K562 (cell line): ENCODE results near the gene SFI1. TPM values are rescaled to one million over a fixed set of nuclear protein-coding genes. Genes with fewer than 3 reads are reported as not detected.

Experiments
- CREB3 ChIP-seq: fragments of 450-650 bp; conservative IDR thresholded peaks from 2 replicates; pipeline ENCODE4 v1.6.1; 2016; ENCODE audit warnings: missing genetic modification characterization, low read depth, mild to moderate bottlenecking, missing compliant biosample characterization, moderate library complexity
- ESRRA ChIP-seq: fragments of 450-650 bp; IDR thresholded peaks from 2 replicates; pipeline ENCODE4 v1.6.1; 2014; ENCODE audit warnings: low read depth, mild to moderate bottlenecking, moderate library complexity, borderline replicate concordance
- OTX1 ChIP-seq: fragments of 450-650 bp; formaldehyde crosslinking; IDR thresholded peaks from 2 replicates; pipeline ENCODE4 v1.4.0; 2022; ENCODE audit warnings: mild to moderate bottlenecking
- PTRF ChIP-seq: fragments of 450-650 bp; IDR thresholded peaks from 2 replicates; pipeline ENCODE4 v1.6.1; 2016; ENCODE audit warnings: mild to moderate bottlenecking, missing genetic modification characterization, missing compliant biosample characterization
- SRSF9 ChIP-seq: fragments of 200-400 bp; formaldehyde crosslinking; IDR thresholded peaks from 2 replicates; pipeline ENCODE4 v1.6.1; 2017; ENCODE audit warnings: low read depth, low read length, borderline replicate concordance
- polyA plus RNA-seq, 8 experiments: library from polyadenylated mRNA; depleted of rRNA in 4 of 8; stranded (reverse) in 5 of 8; unstranded in 3 of 8; fragments of >200 nt; fragmentation: Nextera tagmentation in 2 of 8; fragmentation: Illumina TruSeq in 1 of 8; extraction: Ambion mirVana in 2 of 8; extraction: Trizol in 1 of 8; gene quantifications; 2 replicates each; pipeline versions ENCODE4 v1.2.1 to v1.2.3, GENCODE V29; 2011 to 2014; ENCODE audit warnings: inconsistent platforms in 1 of 8, missing spikeins in 1 of 8
- total RNA-seq, 7 experiments: library from RNA; depleted of rRNA in 6 of 7; stranded (reverse); fragments of >200 nt in 6 of 7; fragmentation: Illumina TruSeq in 2 of 7; extraction: Trizol in 2 of 7; gene quantifications; 2 replicates each; pipeline versions ENCODE4 v1.2.1 to v1.2.3, GENCODE V29; 2011 to 2021; ENCODE audit warnings: low replicate concordance in 1 of 7
- TF ChIP-seq, protein P1 (sequence below): fragments of 450-650 bp; IDR thresholded peaks from 2 replicates; pipeline ENCODE4 v1.6.1; 2016; ENCODE audit warnings: mild to moderate bottlenecking, moderate library complexity
- TF ChIP-seq, protein P2 (sequence below): fragments of 250-450 bp; sonication (Bioruptor Pico); IDR thresholded peaks from 2 replicates; pipeline ENCODE4 v1.4.0; 2020; ENCODE audit warnings: mild to moderate bottlenecking, moderate library complexity

Gene SFI1
- total and polyA plus RNA-seq, 9 of the 15 experiments (the other 6 are each of a cell fraction or from before 2014, with no cell fraction given): 3.0 to 25.6 (median 14.1) TPM

DNA sequence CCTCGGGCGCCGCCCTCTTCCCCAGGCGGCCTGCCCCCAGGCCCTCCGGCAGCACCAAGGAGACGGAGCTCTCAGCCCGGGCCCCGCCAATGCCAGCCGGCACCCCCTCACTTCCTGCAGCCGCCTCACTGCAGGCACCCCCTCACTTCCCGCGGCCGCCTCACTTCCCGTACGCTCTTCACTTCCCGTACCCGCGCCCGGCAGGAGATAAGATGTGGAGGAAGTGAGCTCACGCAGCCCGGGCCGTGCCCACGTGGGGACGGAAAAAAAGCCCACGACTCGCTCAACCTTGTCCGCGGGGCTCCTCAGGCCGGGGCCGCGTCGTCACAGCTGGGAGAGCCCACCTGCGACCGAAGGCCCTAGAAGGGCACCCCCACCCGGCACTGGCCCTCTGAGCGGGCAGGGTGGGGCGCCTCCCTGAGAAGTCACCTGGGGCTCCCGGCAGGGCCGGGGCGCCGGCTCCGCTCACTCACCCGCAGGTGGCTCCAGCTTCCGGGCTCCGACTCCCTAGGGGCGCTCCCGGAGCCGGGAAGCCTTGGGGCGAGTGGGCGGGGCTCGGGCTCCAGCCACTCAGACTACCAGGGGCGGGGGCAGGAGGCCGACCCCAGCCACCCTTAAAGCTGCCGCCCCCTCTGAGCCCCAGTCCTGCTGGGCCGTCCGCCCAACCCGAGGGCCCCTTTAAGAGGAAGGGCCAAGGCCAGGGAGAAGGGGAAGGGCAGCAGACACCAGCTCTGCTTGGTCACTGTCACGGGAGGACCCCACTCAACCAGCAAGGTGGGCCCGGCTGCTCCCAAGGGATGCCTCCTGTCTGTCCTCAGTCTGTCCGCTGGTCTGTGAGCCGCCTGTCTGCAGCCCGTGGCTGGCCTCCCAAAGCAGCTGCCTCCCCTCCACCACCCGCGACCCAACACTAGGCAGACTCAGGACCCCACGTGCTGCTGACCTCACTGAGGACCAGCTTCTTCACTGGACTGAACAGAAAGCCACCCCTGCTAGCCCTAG, 134.3 kb downstream of the SFI1 start (continued):
- TF ChIP-seq, protein P1, sequence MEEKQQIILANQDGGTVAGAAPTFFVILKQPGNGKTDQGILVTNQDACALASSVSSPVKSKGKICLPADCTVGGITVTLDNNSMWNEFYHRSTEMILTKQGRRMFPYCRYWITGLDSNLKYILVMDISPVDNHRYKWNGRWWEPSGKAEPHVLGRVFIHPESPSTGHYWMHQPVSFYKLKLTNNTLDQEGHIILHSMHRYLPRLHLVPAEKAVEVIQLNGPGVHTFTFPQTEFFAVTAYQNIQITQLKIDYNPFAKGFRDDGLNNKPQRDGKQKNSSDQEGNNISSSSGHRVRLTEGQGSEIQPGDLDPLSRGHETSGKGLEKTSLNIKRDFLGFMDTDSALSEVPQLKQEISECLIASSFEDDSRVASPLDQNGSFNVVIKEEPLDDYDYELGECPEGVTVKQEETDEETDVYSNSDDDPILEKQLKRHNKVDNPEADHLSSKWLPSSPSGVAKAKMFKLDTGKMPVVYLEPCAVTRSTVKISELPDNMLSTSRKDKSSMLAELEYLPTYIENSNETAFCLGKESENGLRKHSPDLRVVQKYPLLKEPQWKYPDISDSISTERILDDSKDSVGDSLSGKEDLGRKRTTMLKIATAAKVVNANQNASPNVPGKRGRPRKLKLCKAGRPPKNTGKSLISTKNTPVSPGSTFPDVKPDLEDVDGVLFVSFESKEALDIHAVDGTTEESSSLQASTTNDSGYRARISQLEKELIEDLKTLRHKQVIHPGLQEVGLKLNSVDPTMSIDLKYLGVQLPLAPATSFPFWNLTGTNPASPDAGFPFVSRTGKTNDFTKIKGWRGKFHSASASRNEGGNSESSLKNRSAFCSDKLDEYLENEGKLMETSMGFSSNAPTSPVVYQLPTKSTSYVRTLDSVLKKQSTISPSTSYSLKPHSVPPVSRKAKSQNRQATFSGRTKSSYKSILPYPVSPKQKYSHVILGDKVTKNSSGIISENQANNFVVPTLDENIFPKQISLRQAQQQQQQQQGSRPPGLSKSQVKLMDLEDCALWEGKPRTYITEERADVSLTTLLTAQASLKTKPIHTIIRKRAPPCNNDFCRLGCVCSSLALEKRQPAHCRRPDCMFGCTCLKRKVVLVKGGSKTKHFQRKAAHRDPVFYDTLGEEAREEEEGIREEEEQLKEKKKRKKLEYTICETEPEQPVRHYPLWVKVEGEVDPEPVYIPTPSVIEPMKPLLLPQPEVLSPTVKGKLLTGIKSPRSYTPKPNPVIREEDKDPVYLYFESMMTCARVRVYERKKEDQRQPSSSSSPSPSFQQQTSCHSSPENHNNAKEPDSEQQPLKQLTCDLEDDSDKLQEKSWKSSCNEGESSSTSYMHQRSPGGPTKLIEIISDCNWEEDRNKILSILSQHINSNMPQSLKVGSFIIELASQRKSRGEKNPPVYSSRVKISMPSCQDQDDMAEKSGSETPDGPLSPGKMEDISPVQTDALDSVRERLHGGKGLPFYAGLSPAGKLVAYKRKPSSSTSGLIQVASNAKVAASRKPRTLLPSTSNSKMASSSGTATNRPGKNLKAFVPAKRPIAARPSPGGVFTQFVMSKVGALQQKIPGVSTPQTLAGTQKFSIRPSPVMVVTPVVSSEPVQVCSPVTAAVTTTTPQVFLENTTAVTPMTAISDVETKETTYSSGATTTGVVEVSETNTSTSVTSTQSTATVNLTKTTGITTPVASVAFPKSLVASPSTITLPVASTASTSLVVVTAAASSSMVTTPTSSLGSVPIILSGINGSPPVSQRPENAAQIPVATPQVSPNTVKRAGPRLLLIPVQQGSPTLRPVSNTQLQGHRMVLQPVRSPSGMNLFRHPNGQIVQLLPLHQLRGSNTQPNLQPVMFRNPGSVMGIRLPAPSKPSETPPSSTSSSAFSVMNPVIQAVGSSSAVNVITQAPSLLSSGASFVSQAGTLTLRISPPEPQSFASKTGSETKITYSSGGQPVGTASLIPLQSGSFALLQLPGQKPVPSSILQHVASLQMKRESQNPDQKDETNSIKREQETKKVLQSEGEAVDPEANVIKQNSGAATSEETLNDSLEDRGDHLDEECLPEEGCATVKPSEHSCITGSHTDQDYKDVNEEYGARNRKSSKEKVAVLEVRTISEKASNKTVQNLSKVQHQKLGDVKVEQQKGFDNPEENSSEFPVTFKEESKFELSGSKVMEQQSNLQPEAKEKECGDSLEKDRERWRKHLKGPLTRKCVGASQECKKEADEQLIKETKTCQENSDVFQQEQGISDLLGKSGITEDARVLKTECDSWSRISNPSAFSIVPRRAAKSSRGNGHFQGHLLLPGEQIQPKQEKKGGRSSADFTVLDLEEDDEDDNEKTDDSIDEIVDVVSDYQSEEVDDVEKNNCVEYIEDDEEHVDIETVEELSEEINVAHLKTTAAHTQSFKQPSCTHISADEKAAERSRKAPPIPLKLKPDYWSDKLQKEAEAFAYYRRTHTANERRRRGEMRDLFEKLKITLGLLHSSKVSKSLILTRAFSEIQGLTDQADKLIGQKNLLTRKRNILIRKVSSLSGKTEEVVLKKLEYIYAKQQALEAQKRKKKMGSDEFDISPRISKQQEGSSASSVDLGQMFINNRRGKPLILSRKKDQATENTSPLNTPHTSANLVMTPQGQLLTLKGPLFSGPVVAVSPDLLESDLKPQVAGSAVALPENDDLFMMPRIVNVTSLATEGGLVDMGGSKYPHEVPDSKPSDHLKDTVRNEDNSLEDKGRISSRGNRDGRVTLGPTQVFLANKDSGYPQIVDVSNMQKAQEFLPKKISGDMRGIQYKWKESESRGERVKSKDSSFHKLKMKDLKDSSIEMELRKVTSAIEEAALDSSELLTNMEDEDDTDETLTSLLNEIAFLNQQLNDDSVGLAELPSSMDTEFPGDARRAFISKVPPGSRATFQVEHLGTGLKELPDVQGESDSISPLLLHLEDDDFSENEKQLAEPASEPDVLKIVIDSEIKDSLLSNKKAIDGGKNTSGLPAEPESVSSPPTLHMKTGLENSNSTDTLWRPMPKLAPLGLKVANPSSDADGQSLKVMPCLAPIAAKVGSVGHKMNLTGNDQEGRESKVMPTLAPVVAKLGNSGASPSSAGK: no peak
- no peak for TF ChIP-seq PTRF (tag)
- no peak for TF ChIP-seq OTX1 (CRISPR knock-in tag)
- TF ChIP-seq SRSF9: no peak
- 0 out of 2 replicates have a peak, but pooled peaks have one; percentile 22 for TF ChIP-seq ESRRA
- TF ChIP-seq CREB3 (tag): no peak
- TF ChIP-seq, protein P2, sequence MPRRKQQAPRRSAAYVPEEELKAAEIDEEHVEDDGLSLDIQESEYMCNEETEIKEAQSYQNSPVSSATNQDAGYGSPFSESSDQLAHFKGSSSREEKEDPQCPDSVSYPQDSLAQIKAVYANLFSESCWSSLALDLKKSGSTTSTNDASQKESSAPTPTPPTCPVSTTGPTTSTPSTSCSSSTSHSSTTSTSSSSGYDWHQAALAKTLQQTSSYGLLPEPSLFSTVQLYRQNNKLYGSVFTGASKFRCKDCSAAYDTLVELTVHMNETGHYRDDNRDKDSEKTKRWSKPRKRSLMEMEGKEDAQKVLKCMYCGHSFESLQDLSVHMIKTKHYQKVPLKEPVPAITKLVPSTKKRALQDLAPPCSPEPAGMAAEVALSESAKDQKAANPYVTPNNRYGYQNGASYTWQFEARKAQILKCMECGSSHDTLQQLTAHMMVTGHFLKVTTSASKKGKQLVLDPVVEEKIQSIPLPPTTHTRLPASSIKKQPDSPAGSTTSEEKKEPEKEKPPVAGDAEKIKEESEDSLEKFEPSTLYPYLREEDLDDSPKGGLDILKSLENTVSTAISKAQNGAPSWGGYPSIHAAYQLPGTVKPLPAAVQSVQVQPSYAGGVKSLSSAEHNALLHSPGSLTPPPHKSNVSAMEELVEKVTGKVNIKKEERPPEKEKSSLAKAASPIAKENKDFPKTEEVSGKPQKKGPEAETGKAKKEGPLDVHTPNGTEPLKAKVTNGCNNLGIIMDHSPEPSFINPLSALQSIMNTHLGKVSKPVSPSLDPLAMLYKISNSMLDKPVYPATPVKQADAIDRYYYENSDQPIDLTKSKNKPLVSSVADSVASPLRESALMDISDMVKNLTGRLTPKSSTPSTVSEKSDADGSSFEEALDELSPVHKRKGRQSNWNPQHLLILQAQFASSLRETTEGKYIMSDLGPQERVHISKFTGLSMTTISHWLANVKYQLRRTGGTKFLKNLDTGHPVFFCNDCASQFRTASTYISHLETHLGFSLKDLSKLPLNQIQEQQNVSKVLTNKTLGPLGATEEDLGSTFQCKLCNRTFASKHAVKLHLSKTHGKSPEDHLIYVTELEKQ: no peak
